KMS-11 (cell line): ENCODE data around the gene PRELID3B.

Experiments used
- H2AFZ ChIP-seq: fragments of 200-600 bp; sonication (generic); 2 replicates; pipeline ENCODE4 v1.6.1; 2016; ENCODE audit warnings: antibody characterized with exemption, mixed run types, low read depth
- H3K27ac ChIP-seq: fragments of 200-600 bp; sonication (generic); 2 replicates; pipeline ENCODE4 v1.6.1; 2016; ENCODE audit warnings: mild to moderate bottlenecking, mixed run types
- H3K27me3 ChIP-seq: fragments of 200-600 bp; sonication (generic); 2 replicates; pipeline ENCODE4 v1.6.1; 2017; ENCODE audit warnings: mild to moderate bottlenecking, low read depth, mixed run types, moderate library complexity; ENCODE audit not compliant: insufficient read depth
- H3K36me3 ChIP-seq: fragments of 200-600 bp; sonication (generic); 2 replicates; pipeline ENCODE4 v1.6.1; 2017; ENCODE audit warnings: mild to moderate bottlenecking, mixed run types; ENCODE audit not compliant: insufficient read depth
- H3K4me1 ChIP-seq: fragments of 200-600 bp; sonication (generic); 2 replicates; pipeline ENCODE4 v1.6.1; 2016; ENCODE audit warnings: mild to moderate bottlenecking, low read depth, mixed run types; ENCODE audit not compliant: poor library complexity, severe bottlenecking
- H3K4me2 ChIP-seq: fragments of 200-600 bp; sonication (generic); 2 replicates; pipeline ENCODE4 v1.7.0; 2016; ENCODE audit warnings: mild to moderate bottlenecking, mixed run types
- H3K4me3 ChIP-seq: fragments of 200-600 bp; sonication (generic); IDR thresholded peaks from 2 replicates; pipeline ENCODE4 v1.6.1; 2017; ENCODE audit warnings: low read depth, low read length, mixed read lengths; ENCODE audit not compliant: insufficient read depth
- H3K79me2 ChIP-seq: fragments of 200-600 bp; sonication (generic); 2 replicates; pipeline ENCODE4 v1.6.1; 2016; ENCODE audit warnings: low read depth, mixed run types; ENCODE audit not compliant: insufficient read depth
- H3K9ac ChIP-seq: fragments of 200-600 bp; sonication (generic); 2 replicates; pipeline ENCODE4 v1.6.1; 2016; ENCODE audit warnings: mild to moderate bottlenecking, mixed run types
- H4K20me1 ChIP-seq: fragments of 200-600 bp; sonication (generic); 2 replicates; pipeline ENCODE4 v1.6.1; 2016; ENCODE audit warnings: mild to moderate bottlenecking, mixed run types; ENCODE audit not compliant: insufficient read depth
- TF ChIP-seq, protein P1 (sequence below): fragments of 200-600 bp; sonication (generic); conservative IDR thresholded peaks from 2 replicates; pipeline ENCODE4 v1.6.1; 2017; ENCODE audit warnings: low read depth, mild to moderate bottlenecking, antibody characterized with exemption, low read length, moderate library complexity, mixed read lengths

Gene PRELID3B

GRCh38 chr20:59001449-59002171 lies 41.0 kb downstream of the PRELID3B start:
- Histone ChIP-seq H4K20me1 (no peaks in the 10 kb centered on the region), H3K27me3 (peaks cover 11% of the 10 kb centered on the region; the same call in 1 of the 2 replicates), H3K79me2 (no peaks in the 10 kb centered on the region), H3K4me3 (no peak overlapping the region), H3K4me2 (no peak overlapping the region), H3K9ac (no peak overlapping the region), H3K4me1 (peaks cover 29% of the 10 kb centered on the region), H2AFZ (no peak overlapping the region), H3K27ac (no peak overlapping the region), H3K36me3 (no peaks in the 10 kb centered on the region)
- TF ChIP-seq, protein P1, sequence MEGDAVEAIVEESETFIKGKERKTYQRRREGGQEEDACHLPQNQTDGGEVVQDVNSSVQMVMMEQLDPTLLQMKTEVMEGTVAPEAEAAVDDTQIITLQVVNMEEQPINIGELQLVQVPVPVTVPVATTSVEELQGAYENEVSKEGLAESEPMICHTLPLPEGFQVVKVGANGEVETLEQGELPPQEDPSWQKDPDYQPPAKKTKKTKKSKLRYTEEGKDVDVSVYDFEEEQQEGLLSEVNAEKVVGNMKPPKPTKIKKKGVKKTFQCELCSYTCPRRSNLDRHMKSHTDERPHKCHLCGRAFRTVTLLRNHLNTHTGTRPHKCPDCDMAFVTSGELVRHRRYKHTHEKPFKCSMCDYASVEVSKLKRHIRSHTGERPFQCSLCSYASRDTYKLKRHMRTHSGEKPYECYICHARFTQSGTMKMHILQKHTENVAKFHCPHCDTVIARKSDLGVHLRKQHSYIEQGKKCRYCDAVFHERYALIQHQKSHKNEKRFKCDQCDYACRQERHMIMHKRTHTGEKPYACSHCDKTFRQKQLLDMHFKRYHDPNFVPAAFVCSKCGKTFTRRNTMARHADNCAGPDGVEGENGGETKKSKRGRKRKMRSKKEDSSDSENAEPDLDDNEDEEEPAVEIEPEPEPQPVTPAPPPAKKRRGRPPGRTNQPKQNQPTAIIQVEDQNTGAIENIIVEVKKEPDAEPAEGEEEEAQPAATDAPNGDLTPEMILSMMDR, result no peak

GRCh38 chr20:59001068-59001448 lies 41.5 kb downstream of the PRELID3B start:
- H3K4me2 ChIP-seq, result no peak overlapping the region
- no peaks in the 10 kb centered on the region for H4K20me1 ChIP-seq
- TF ChIP-seq, protein P1, result no peak
- H2AFZ ChIP-seq, result no peak overlapping the region
- 0 out of 2 replicates have a peak, but pooled peaks cover under 1% of the 10 kb centered on the region for H3K36me3 ChIP-seq
- no peak overlapping the region for H3K9ac ChIP-seq
- H3K4me3 ChIP-seq, result no peak overlapping the region
- no peak overlapping the region for H3K27ac ChIP-seq
- peaks cover 5% of the 10 kb centered on the region; the same call in 1 of the 2 replicates for H3K27me3 ChIP-seq
- H3K4me1 ChIP-seq, result peaks cover 23% of the 10 kb centered on the region
- H3K79me2 ChIP-seq, result no peaks in the 10 kb centered on the region

- H3K79me2 ChIP-seq, result no peaks in the 10 kb centered on the region
- no peak overlapping the region for H3K4me3 ChIP-seq
- TF ChIP-seq, protein P1, result no peak
- H4K20me1 ChIP-seq, result no peaks in the 10 kb centered on the region
- 0 out of 2 replicates have a peak, but pooled peaks cover 4% of the 10 kb centered on the region for H3K36me3 ChIP-seq
- H3K4me2 ChIP-seq, result no peak overlapping the region
- H3K4me1 ChIP-seq, result peaks cover 18% of the 10 kb centered on the region
- H3K9ac ChIP-seq, result no peak overlapping the region
- peaks cover 3% of the 10 kb centered on the region; the same call in 1 of the 2 replicates for H3K27me3 ChIP-seq
- no peak overlapping the region for H3K27ac ChIP-seq
- no peak overlapping the region for H2AFZ ChIP-seq
These were observed 42.3 kb downstream of the PRELID3B start for GRCh38 chr20:59000326-59000725.

DNA sequence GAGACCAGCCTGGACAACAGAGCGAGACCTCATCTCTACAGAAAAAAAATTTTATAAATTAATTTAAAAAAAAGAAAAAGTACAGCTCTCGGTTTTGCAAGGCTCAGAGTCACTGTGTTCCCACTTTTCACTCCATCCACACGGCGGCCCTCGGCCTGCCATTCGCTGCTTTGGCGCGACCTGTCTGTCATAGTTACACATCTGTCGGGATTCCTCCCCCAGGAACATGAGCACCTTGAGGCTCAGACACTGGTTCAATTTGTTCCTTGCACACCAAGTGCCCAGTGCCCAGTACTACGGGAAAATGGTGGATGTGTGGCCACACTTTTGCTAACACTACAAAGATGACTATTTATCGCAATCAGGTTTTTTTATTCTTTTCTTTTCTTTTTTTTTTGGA lies 43.9 kb downstream of the PRELID3B start:
- Histone ChIP-seq H3K4me1 (peaks cover 18% of the 10 kb centered on the region), H3K4me2 (no peak overlapping the region), H3K27ac (no peak overlapping the region), H3K9ac (no peak overlapping the region), H2AFZ (no peak overlapping the region), H4K20me1 (no peaks in the 10 kb centered on the region), H3K27me3 (peaks cover 2% of the 10 kb centered on the region; the same call in 1 of the 2 replicates), H3K36me3 (0 out of 2 replicates have a peak, but pooled peaks cover 4% of the 10 kb centered on the region), H3K4me3 (no peak overlapping the region), H3K79me2 (no peaks in the 10 kb centered on the region)
- TF ChIP-seq, protein P1, result no peak
